Epithelial cell of esophagus (primary cell): Measurements from ENCODE around the gene LOC128125822.

Experiments
- DNase-seq: peaks from one replicate; pipeline ENCODE4 v3.0.0; 2010; ENCODE audit warnings: low read depth
- H3K4me3 ChIP-seq: 2 replicates; pipeline ENCODE4 v1.5.1; 2011; ENCODE audit warnings: mild to moderate bottlenecking, low read length, control low read depth
- CTCF ChIP-seq: IDR thresholded peaks from 2 replicates; pipeline ENCODE4 v1.5.1; 2011; ENCODE audit warnings: low read depth, mild to moderate bottlenecking, low read length, control low read depth, inconsistent platforms; ENCODE audit not compliant: insufficient read depth; ENCODE audit errors: missing control alignments

LOC128125822 gene

GRCh38 chr6:63611560-63611959, 39.3 kb downstream of the LOC128125822 start:
- no peak for DNase-seq
- TF ChIP-seq CTCF: no peak
- no peak overlapping the region for H3K4me3 ChIP-seq

GRCh38 chr6:63615590-63615989, 43.3 kb downstream of the LOC128125822 start:
- no peak for TF ChIP-seq CTCF
- no peak for DNase-seq
- no peak overlapping the region for H3K4me3 ChIP-seq
